PFSK-1 (cell line): ENCODE measurements around the gene KRTAP12-2.

Experiments
- FOXP2 ChIP-seq: optimal IDR thresholded peaks from 2 replicates; pipeline ENCODE3; 2011; ENCODE audit warnings: borderline replicate concordance, control low read depth, inconsistent platforms; ENCODE audit not compliant: insufficient read depth; ENCODE audit errors: extremely low read length, extremely low read depth
- POLR2AphosphoS5 ChIP-seq: IDR thresholded peaks from 2 replicates; pipeline ENCODE4 v1.6.1; 2012; ENCODE audit warnings: low read depth, mild to moderate bottlenecking, control low read depth, low read length, moderate library complexity
- SIN3A ChIP-seq: IDR thresholded peaks from 2 replicates; pipeline ENCODE4 v1.6.1; 2012; ENCODE audit warnings: mild to moderate bottlenecking, low read length, moderate library complexity, borderline replicate concordance; ENCODE audit not compliant: insufficient read depth
- TAF1 ChIP-seq: IDR thresholded peaks from 2 replicates; pipeline ENCODE4 v1.6.1; 2012; ENCODE audit warnings: low read length, control low read depth, borderline replicate concordance; ENCODE audit not compliant: insufficient read depth
- TF ChIP-seq, protein P1 (sequence below), 2 experiments: IDR thresholded peaks; 2 replicates each; pipeline versions ENCODE4 v1.6.1 to v1.8.0; 2011 to 2012; ENCODE audit warnings: low read depth in 2 of 2, low read length in 2 of 2, control low read depth in 1 of 2, inconsistent platforms in 1 of 2, mild to moderate bottlenecking in 1 of 2, moderate library complexity in 1 of 2; ENCODE audit not compliant: insufficient read depth in 1 of 2

The KRTAP12-2 gene

DNA sequence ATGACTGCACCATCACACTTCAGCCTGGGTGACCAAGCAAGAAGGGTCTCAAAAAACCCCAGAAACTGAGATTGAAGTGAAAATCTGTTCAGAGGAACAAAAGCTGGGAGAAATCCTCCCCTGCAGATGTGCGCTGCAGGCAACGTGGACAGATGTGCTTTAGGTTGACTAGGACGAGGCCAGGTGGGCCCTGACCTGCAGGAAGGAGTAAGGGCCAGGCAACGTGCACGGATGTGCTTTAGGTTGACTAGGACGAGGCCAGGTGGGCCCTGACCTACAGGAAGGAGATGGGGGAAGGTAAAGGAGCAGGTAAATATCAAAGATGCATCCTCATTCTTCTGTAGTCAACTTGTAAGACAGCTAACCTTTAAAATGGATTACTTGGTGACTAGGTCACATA, 17.8 kb upstream of the KRTAP12-2 start:
- TF ChIP-seq POLR2AphosphoS5 (no peak), FOXP2 (no peak), TAF1 (no peak), SIN3A (no peak)
- TF ChIP-seq, protein P1, sequence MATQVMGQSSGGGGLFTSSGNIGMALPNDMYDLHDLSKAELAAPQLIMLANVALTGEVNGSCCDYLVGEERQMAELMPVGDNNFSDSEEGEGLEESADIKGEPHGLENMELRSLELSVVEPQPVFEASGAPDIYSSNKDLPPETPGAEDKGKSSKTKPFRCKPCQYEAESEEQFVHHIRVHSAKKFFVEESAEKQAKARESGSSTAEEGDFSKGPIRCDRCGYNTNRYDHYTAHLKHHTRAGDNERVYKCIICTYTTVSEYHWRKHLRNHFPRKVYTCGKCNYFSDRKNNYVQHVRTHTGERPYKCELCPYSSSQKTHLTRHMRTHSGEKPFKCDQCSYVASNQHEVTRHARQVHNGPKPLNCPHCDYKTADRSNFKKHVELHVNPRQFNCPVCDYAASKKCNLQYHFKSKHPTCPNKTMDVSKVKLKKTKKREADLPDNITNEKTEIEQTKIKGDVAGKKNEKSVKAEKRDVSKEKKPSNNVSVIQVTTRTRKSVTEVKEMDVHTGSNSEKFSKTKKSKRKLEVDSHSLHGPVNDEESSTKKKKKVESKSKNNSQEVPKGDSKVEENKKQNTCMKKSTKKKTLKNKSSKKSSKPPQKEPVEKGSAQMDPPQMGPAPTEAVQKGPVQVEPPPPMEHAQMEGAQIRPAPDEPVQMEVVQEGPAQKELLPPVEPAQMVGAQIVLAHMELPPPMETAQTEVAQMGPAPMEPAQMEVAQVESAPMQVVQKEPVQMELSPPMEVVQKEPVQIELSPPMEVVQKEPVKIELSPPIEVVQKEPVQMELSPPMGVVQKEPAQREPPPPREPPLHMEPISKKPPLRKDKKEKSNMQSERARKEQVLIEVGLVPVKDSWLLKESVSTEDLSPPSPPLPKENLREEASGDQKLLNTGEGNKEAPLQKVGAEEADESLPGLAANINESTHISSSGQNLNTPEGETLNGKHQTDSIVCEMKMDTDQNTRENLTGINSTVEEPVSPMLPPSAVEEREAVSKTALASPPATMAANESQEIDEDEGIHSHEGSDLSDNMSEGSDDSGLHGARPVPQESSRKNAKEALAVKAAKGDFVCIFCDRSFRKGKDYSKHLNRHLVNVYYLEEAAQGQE (IDR thresholded peaks at IDR 0.05; ENCODE audit: insufficient read depth in 1 of 2, low read depth in 2 of 2, low read length in 2 of 2): no peak

DNA sequence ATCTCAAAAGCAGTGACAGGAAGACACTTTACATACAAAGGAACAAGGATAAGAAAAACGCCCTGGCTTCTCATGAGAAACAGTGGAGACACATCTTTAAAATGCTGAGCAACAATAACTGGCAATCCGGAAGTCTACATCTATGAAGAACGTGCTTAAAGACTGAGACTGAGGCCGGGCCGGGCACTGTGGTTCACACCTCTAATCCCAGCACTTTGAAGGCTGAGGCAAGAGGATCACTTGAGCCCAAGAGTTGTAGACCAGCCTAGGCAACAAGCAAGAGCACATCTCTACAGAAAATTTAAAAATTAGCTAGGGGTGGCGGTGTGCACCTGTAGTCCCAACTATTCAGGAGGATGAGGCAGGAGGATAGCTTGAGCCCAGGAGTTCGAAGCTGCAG, 17.4 kb upstream of the KRTAP12-2 start:
- no peak for TF ChIP-seq FOXP2
- TF ChIP-seq TAF1: no peak
- no peak for TF ChIP-seq SIN3A

DNA sequence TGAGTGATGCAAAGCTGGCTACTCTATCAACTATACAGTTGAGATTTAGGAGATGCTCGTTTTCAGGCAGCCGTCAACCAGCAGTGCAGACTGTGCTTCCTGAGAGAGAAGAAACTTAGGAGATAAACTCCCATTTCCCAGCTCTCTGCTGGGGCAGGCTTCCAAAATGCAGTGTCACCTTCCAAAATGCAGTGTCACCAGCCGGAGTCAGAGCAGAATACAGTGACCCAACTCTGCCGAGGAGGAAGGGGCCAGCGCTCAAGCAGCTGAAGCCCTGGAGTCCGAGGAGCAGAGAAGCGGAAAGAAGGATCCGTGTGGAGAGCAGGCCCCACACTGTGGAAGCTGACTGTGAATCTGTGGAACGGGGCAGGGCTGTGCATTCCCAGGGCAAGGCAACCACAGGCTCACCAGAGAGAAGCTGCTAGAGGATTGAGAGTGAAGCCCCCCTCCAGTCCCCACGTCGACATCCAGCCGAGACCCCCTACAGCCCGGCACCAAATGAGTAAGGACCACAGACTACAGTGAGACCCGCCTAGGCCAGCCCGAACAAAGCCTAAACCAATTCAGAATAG, 15.9 kb upstream of the KRTAP12-2 start:
- TF ChIP-seq, protein P1 (IDR thresholded peaks at IDR 0.05; ENCODE audit: insufficient read depth in 1 of 2, low read depth in 2 of 2, low read length in 2 of 2): no peak
- TF ChIP-seq TAF1 (no peak), SIN3A (no peak), POLR2AphosphoS5 (no peak), FOXP2 (no peak)

DNA sequence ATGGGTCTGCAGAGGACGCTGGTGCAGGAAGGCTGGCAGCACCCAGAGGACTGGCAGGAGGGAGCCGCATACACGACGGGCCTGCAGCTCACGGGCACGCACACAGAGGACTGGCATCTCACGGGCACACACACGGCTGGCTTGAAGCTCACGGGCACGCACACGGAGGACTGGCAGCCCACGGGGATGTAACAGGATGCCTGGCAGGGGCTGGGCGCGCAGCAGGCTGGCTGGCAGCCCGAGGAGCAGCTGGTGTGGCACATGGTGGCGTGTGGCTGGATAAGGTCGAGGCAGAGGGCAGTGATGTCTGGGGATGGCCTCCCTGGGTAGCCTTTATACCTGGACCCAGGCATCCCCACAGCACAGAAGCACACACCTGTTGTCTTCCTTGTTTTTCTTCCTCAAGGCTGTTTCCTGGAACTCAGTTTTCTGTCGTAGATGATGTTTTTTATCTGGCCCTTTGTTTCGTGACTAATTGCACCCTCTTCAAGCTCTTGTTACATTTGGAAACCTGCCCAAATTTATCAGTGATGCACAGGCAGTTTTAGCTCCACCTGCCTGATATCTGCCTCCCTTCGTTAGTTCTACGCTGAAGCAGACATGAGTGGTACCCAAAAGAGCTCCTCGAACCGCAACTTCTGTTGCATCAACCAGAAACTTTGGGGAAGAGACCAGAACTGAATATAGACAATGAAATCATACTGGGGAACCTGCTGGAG, 15.3 kb upstream of the KRTAP12-2 start, which contains the start of gene KRTAP12-1:
Gene KRTAP12-1 (minus strand): TSS at position 303 of the 719 bp plus-strand sequence. CDS start 40 bp downstream, at position 263.
- TF ChIP-seq POLR2AphosphoS5: no peak
- no peak for TF ChIP-seq FOXP2
- TF ChIP-seq SIN3A: no peak
- TF ChIP-seq, protein P1 (IDR thresholded peaks at IDR 0.05; ENCODE audit: insufficient read depth in 1 of 2, low read depth in 2 of 2, low read length in 2 of 2): no peak

DNA sequence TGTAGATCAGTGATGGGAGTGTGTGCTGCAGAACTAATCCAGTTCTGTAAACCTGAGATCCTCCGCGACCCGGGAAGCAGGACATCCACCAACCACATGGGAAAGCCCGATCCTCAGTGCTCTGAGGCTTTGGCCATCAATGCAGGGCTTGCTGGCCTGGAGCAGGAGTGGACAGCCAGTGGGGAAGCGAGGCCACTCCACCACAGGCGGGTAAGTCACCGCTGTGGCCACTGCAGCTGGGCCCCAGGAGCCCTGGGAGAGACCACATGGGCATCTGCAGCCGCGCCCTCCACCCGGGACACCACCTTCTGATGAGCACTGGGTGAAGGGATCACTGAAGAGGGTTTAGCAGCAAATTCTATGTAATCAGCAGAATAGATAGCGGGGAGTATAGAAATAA, 14.4 kb upstream of the KRTAP12-2 start:
- TF ChIP-seq SIN3A (no peak), FOXP2 (no peak), POLR2AphosphoS5 (no peak), TAF1 (no peak)
- TF ChIP-seq, protein P1 (IDR thresholded peaks at IDR 0.05; ENCODE audit: insufficient read depth in 1 of 2, low read depth in 2 of 2, low read length in 2 of 2): no peak
